Measurements from ENCODE around the gene XRRA1. TPM values are rescaled to one million over a fixed set of nuclear protein-coding genes. Genes with fewer than 3 reads are reported as not detected.

XRRA1 gene
- total and polyA plus RNA-seq, 2 of the 13 experiments (the other 11 are each of a cell fraction or from before 2014, with no cell fraction given) = 7.6 to 10.5 TPM

GRCh38 chr11:74978041-74978440, 29.1 kb upstream of the XRRA1 start:
- Histone ChIP-seq H3K9me3 (ENCODE audit: low read length) (no peaks in the 10 kb centered on the region), H4K20me1 (ENCODE audit: insufficient read depth, low read length) (no peaks in the 10 kb centered on the region), H2AFZ (ENCODE audit: low read length) (no peak overlapping the region), H3K4me3 (replicated peaks in 1 of 3; ENCODE audit: insufficient read depth in 1 of 3, low read depth in 2 of 3, low read length in 3 of 3) (no peak overlapping the region), H3K79me2 (ENCODE audit: insufficient read depth, low read length) (no peaks in the 10 kb centered on the region), H3K27me3 (ENCODE audit: control insufficient read depth in 1 of 2, insufficient read depth in 2 of 2, low read length in 2 of 2) (no peaks in the 10 kb centered on the region), H3K4me1 (ENCODE audit: insufficient read depth, low read length) (peaks cover 40% of the 10 kb centered on the region), H3K4me2 (ENCODE audit: low read depth, low read length) (no peak overlapping the region), H3K27ac (ENCODE audit: extremely low read length, insufficient read depth, low read length) (no peak overlapping the region), H3K36me3 (replicated peaks in 1 of 2; ENCODE audit: control insufficient read depth in 1 of 2, insufficient read depth in 2 of 2, low read length in 2 of 2) (peaks cover 14 to 40% of the 10 kb centered on the region in 2 experiments), H3K9ac (ENCODE audit: insufficient read depth, low read depth, low read length) (no peak overlapping the region)
- DNase-seq (ENCODE audit: low spot score) = no peak
- in situ Hi-C loops (cut with HindIII; ENCODE audit: extremely low pct_ligation_motif_present, low pct_unique_long_range_greater_than_20kb) = no loop called here
- 99% methylated on average over 4 of the region's 4 CpGs for WGBS (ENCODE audit: low lambda C conversion rate)
- no peak for ATAC-seq
- TF ChIP-seq ZNF629 (CRISPR knock-in tag; conservative IDR thresholded peaks at IDR 0.05) (0 out of 2 replicates have a peak, but pooled peaks have one; percentile 23), ZNF562 (CRISPR knock-in tag; IDR thresholded peaks at IDR 0.05; ENCODE audit: borderline replicate concordance) (no peak)
- BruUV-seq (replicated peaks) = no TSS peak
- ChIA-PET POLR2A (no interaction called here), CTCF (ENCODE audit: low intra/inter-chr PET ratio, low total read pairs) (no interaction called here)
- FAIRE-seq = no peak
- intact Hi-C loops (cut with micrococcal nuclease; ENCODE audit: unreplicated experiment) = no loop called here

GRCh38 chr11:74971424-74971823, 22.5 kb upstream of the XRRA1 start:
- Histone ChIP-seq H3K27ac (ENCODE audit: extremely low read length, insufficient read depth, low read length) (no peak overlapping the region), H3K9me3 (ENCODE audit: low read length) (no peaks in the 10 kb centered on the region), H3K79me2 (ENCODE audit: insufficient read depth, low read length) (no peaks in the 10 kb centered on the region), H3K36me3 (replicated peaks in 1 of 2; ENCODE audit: control insufficient read depth in 1 of 2, insufficient read depth in 2 of 2, low read length in 2 of 2) (peaks cover 20 to 77% of the 10 kb centered on the region in 2 experiments), H4K20me1 (ENCODE audit: insufficient read depth, low read length) (peaks cover 4% of the 10 kb centered on the region; the same call in 1 of the 2 replicates), H2AFZ (ENCODE audit: low read length) (no peak overlapping the region), H3K9ac (ENCODE audit: insufficient read depth, low read depth, low read length) (no peak overlapping the region), H3K4me2 (ENCODE audit: low read depth, low read length) (no peak overlapping the region), H3K27me3 (ENCODE audit: control insufficient read depth in 1 of 2, insufficient read depth in 2 of 2, low read length in 2 of 2) (no peaks in the 10 kb centered on the region), H3K4me1 (ENCODE audit: insufficient read depth, low read length) (peaks cover 11% of the 10 kb centered on the region), H3K4me3 (replicated peaks in 1 of 3; ENCODE audit: insufficient read depth in 1 of 3, low read depth in 2 of 3, low read length in 3 of 3) (no peak overlapping the region)
- ATAC-seq (no peak), DNase-seq (ENCODE audit: low spot score) (no peak), FAIRE-seq (no peak)
- in situ Hi-C loops (cut with HindIII; ENCODE audit: extremely low pct_ligation_motif_present, low pct_unique_long_range_greater_than_20kb) (no loop called here), intact Hi-C loops (cut with micrococcal nuclease; ENCODE audit: unreplicated experiment) (no loop called here)
- CTCF ChIA-PET (ENCODE audit: low intra/inter-chr PET ratio, low total read pairs) = no interaction called here
- BruUV-seq (replicated peaks) = no TSS peak
- WGBS (ENCODE audit: low lambda C conversion rate) = 94% methylated on average over 6 of the region's 6 CpGs
- POLR2A ChIA-PET = no interaction called here
- TF ChIP-seq IRF1 (CRISPR knock-in tag; IDR thresholded peaks at IDR 0.05; ENCODE audit: low read depth) = no peak
- no peak for TF ChIP-seq ZNF460 (CRISPR knock-in tag; IDR thresholded peaks at IDR 0.05; ENCODE audit: borderline replicate concordance)
- no peak for TF ChIP-seq ZNF775 (CRISPR knock-in tag; IDR thresholded peaks at IDR 0.05; ENCODE audit: borderline replicate concordance)
- no peak for TF ChIP-seq PAXIP1 (CRISPR knock-in tag; conservative IDR thresholded peaks at IDR 0.05)
- TF ChIP-seq HES4 (CRISPR knock-in tag; IDR thresholded peaks at IDR 0.05; ENCODE audit: borderline replicate concordance) = no peak
- no peak for TF ChIP-seq CENPX (CRISPR knock-in tag; IDR thresholded peaks at IDR 0.05)
- no peak for TF ChIP-seq ZNF790 (CRISPR knock-in tag; IDR thresholded peaks at IDR 0.05; ENCODE audit: borderline replicate concordance)
- TF ChIP-seq ZNF281 (CRISPR knock-in tag; IDR thresholded peaks at IDR 0.05; ENCODE audit: borderline replicate concordance) = no peak
